ENCODE data around the gene WDR75.

DNA sequence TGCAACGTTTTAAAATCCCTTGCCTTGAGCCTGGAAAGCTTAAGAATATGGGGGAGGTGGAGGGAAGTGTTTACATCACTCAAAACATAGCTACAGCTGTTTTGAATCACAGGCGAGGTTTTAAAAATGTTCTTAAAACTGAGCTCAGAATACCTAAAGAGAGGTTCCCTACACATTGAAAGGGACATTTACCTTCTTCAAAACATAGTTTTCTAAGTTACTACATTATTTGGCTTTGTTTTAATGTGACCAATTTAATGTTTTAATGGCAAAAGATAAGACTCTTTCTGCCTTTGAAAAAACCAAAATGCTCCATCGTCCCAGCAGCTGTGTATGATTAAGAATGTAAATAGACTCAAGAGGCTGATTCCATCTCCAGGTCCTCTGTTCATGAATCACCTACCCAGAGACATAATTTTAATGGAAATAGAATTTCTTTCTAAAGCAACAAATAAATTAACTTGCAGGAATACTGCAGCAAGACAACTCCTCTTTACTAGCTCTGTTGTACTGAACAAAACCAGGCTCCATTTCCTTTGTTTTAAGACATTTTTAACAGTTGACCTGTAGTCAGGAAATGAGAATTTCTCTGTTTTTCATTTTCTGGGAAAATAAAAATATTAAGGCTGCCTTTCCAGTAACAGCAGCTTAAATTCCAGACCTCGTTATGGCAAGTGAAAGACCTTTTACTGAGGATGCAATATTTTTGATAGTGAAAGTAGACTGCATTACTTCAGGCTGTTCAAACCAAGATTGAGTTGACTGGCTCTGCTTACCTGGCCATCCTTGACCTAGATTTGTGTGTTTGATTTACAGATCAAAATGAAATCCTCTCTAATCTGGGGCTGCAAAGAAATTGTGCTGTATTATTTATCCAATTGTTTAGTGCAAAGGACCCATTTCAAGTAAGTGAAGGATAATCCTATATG, 33.7 kb upstream of the WDR75 start:
- TF ChIP-seq, protein P1, sequence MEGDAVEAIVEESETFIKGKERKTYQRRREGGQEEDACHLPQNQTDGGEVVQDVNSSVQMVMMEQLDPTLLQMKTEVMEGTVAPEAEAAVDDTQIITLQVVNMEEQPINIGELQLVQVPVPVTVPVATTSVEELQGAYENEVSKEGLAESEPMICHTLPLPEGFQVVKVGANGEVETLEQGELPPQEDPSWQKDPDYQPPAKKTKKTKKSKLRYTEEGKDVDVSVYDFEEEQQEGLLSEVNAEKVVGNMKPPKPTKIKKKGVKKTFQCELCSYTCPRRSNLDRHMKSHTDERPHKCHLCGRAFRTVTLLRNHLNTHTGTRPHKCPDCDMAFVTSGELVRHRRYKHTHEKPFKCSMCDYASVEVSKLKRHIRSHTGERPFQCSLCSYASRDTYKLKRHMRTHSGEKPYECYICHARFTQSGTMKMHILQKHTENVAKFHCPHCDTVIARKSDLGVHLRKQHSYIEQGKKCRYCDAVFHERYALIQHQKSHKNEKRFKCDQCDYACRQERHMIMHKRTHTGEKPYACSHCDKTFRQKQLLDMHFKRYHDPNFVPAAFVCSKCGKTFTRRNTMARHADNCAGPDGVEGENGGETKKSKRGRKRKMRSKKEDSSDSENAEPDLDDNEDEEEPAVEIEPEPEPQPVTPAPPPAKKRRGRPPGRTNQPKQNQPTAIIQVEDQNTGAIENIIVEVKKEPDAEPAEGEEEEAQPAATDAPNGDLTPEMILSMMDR (IDR thresholded peaks at IDR 0.05): no peak
- no peak for TF ChIP-seq POLR2A (IDR thresholded peaks at IDR 0.05)

Measured in prostate gland (tissue), 2 donors.